SK-N-MC (cell line): ENCODE data around the gene MYH14.

Source experiments
- EZH2 ChIP-seq: fragments of 200-600 bp; sonication (generic); IDR thresholded peaks from one replicate; pipeline ENCODE4 v1.6.1; 2017; ENCODE audit warnings: antibody characterized with exemption
- FOXP2 ChIP-seq: optimal IDR thresholded peaks from 2 replicates; pipeline ENCODE3; 2011; ENCODE audit warnings: mild to moderate bottlenecking, moderate library complexity; ENCODE audit not compliant: insufficient read depth; ENCODE audit errors: extremely low read length, control extremely low read depth
- POLR2AphosphoS5 ChIP-seq: IDR thresholded peaks from 2 replicates; pipeline ENCODE4 v1.6.1; 2012; ENCODE audit warnings: mild to moderate bottlenecking, low read depth, low read length, borderline replicate concordance

GRCh38 chr19:50263176-50263575, 59.8 kb downstream of the MYH14 start:
- no peak for TF ChIP-seq POLR2AphosphoS5
- no peak for TF ChIP-seq EZH2
- no peak for TF ChIP-seq FOXP2
